Trophoblast cell (in vitro differentiated cells and primary cell): ENCODE results near the gene TAX1BP1.
"Not testable (repeated sequence)": the region's sequence is repeated elsewhere in the genome, so short reads cannot be mapped to it uniquely, and the experiment has no call there.

ENCODE experiments used
- DNase-seq, 2 donors: peaks; one replicate each; pipeline ENCODE4 v3.0.0-alpha.2; 2016
- H2AFZ ChIP-seq: 2 replicates; pipeline ENCODE4 v1.6.1; 2013; ENCODE audit warnings: low read length, moderate library complexity, mild to moderate bottlenecking; ENCODE audit not compliant: insufficient read depth, poor library complexity
- H2AK5ac ChIP-seq: 2 replicates; pipeline ENCODE4 v1.6.1; 2013; ENCODE audit warnings: mild to moderate bottlenecking, low read length
- H2BK120ac ChIP-seq: 2 replicates; pipeline ENCODE4 v1.6.1; 2013; ENCODE audit warnings: low read length, mild to moderate bottlenecking, moderate library complexity; ENCODE audit not compliant: insufficient read depth, poor library complexity
- H2BK12ac ChIP-seq: 2 replicates; pipeline ENCODE4 v1.6.1; 2013; ENCODE audit warnings: mild to moderate bottlenecking, low read length, moderate library complexity
- H2BK5ac ChIP-seq: 2 replicates; pipeline ENCODE4 v1.6.1; 2013; ENCODE audit warnings: low read length, low read depth, moderate library complexity, mild to moderate bottlenecking; ENCODE audit not compliant: poor library complexity
- H3K14ac ChIP-seq: 2 replicates; pipeline ENCODE4 v1.6.1; 2013; ENCODE audit warnings: mild to moderate bottlenecking, low read length
- H3K18ac ChIP-seq: 2 replicates; pipeline ENCODE4 v1.6.1; 2013; ENCODE audit warnings: mild to moderate bottlenecking, low read length
- H3K23ac ChIP-seq: 2 replicates; pipeline ENCODE4 v1.6.1; 2013; ENCODE audit warnings: low read length
- H3K27ac ChIP-seq: 2 replicates; pipeline ENCODE4 v1.5.1; 2013; ENCODE audit warnings: low read depth, mild to moderate bottlenecking, inconsistent platforms, low read length, moderate library complexity
- H3K27me3 ChIP-seq: 2 replicates; pipeline ENCODE4 v1.6.1; 2013; ENCODE audit warnings: inconsistent platforms, mild to moderate bottlenecking, low read length, moderate library complexity; ENCODE audit not compliant: insufficient read depth
- H3K36me3 ChIP-seq, 2 experiments: 1 replicate in 1 of 2; 2 replicates in 1 of 2; pipeline ENCODE4 v1.6.1; 2013; ENCODE audit warnings: low read length in 2 of 2, mild to moderate bottlenecking in 2 of 2, moderate library complexity in 1 of 2; ENCODE audit not compliant: insufficient read depth in 2 of 2, control insufficient read depth in 1 of 2
- H3K4ac ChIP-seq: 2 replicates; pipeline ENCODE4 v1.6.1; 2013; ENCODE audit warnings: low read depth, mild to moderate bottlenecking, low read length, moderate library complexity
- H3K4me1 ChIP-seq, 2 experiments: 1 replicate in 1 of 2; 2 replicates in 1 of 2; pipeline ENCODE4 v1.6.1; 2013; ENCODE audit warnings: low read length in 2 of 2, mild to moderate bottlenecking in 2 of 2, moderate library complexity in 1 of 2; ENCODE audit not compliant: insufficient read depth in 2 of 2, control insufficient read depth in 1 of 2
- H3K4me2 ChIP-seq: 2 replicates; pipeline ENCODE4 v1.6.1; 2013; ENCODE audit warnings: inconsistent platforms, mild to moderate bottlenecking, low read length, moderate library complexity
- H3K4me3 ChIP-seq: 2 replicates; pipeline ENCODE4 v1.5.1; 2013; ENCODE audit warnings: mild to moderate bottlenecking, low read depth, low read length, inconsistent platforms
- H3K79me1 ChIP-seq: one replicate; pipeline ENCODE4 v1.6.1; 2013; ENCODE audit warnings: low read length
- H3K79me2 ChIP-seq: 2 replicates; pipeline ENCODE4 v1.6.1; 2013; ENCODE audit warnings: low read length, mild to moderate bottlenecking; ENCODE audit not compliant: control insufficient read depth, insufficient read depth, poor library complexity
- H3K9ac ChIP-seq: 2 replicates; pipeline ENCODE4 v1.6.1; 2013; ENCODE audit warnings: mild to moderate bottlenecking, low read length
- H3K9me3 ChIP-seq: 2 replicates; pipeline ENCODE4 v1.6.1; 2013; ENCODE audit warnings: low read depth, mild to moderate bottlenecking, control low read depth, inconsistent platforms, low read length; ENCODE audit not compliant: insufficient read depth
- H4K12ac ChIP-seq: 2 replicates; pipeline ENCODE4 v1.6.1; 2013; ENCODE audit warnings: low read depth, mild to moderate bottlenecking, low read length, moderate library complexity
- H4K8ac ChIP-seq: 2 replicates; pipeline ENCODE4 v1.6.1; 2013; ENCODE audit warnings: low read depth, mild to moderate bottlenecking, low read length, moderate library complexity
- H4K91ac ChIP-seq: one replicate; pipeline ENCODE4 v1.6.1; 2013; ENCODE audit warnings: low read depth, mild to moderate bottlenecking, low read length, moderate library complexity
- WGBS: extraction: QIAGEN DNeasy Blood & Tissue Kit; methylation state at CpG from one replicate; pipeline ENCODE4 v1.1.7; 2013; ENCODE audit warnings: missing lambda C conversion rate; ENCODE audit not compliant: insufficient read length, insufficient coverage; ENCODE audit errors: extremely low coverage; 5-methylcytosine and 5-hydroxymethylcytosine counted together

The TAX1BP1 gene

GRCh38 chr7:27850531-27850930 lies 110.6 kb downstream of the TAX1BP1 start:
- Histone ChIP-seq H3K14ac (no peak overlapping the region), H3K9ac (no peak overlapping the region), H3K4me3 (no peak overlapping the region), H3K9me3 (no peaks in the 10 kb centered on the region), H4K8ac (no peak overlapping the region), H3K27me3 (no peaks in the 10 kb centered on the region), H3K79me2 (no peaks in the 10 kb centered on the region), H2BK12ac (no peak overlapping the region), H3K79me1 (no peaks in the 10 kb centered on the region), H4K91ac (no peak overlapping the region), H3K18ac (no peak overlapping the region), H3K23ac (no peak overlapping the region), H4K12ac (no peak overlapping the region), H2BK120ac (no peak overlapping the region), H2BK5ac (no peak overlapping the region), H3K36me3 (no peaks in the 10 kb centered on the region), H3K27ac (no peak overlapping the region), H3K4me2 (no peak overlapping the region), H2AFZ (no peak overlapping the region), H3K4ac (no peak overlapping the region), H3K4me1 (no peaks in the 10 kb centered on the region), H2AK5ac (no peak overlapping the region)
- no peak for DNase-seq
- no CpG with 5 or more reads among the region's 5 CpGs for WGBS

DNA sequence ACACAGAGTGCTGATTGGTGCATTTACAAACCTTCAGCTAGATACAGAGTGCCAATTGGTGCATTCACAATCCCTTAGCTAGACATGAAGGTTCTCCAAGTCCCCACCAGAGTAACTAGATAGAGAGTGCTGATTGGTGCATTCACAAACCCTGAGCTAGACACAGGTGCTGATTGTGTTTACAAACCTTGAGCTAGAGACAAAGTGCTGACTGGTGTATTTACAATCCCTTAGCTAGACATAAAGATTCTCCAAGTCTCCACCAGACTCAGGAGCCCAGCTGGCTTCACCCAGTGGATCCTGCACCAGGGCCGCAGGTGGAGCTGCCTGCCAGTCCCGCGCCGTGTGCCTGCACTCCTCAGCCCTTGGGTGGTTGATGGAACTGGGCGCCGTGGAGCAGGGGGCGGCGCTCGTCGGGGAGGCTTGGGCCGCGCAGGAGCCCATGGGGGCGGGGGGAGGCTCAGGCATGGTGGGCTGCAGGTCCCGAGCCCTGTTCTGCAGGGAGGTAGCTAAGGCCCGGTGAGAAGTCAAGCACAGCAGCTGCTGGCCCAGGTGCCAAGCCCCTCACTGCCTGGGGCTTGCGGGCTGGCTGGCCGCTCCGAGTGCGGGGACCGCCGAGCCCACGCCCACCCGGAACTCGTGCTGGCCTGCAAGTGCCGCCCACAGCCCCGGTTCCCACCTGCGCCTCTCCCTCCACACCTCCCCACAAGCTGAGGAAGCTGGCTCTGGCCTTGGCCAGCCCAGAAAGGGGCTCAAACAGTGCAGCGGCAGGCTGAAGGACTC lies 116.9 kb downstream of the TAX1BP1 start:
- H4K8ac ChIP-seq, H3K14ac ChIP-seq, H2AK5ac ChIP-seq, H3K27ac ChIP-seq, H3K4me2 ChIP-seq, H3K4me1 ChIP-seq, H2BK5ac ChIP-seq, H3K4me3 ChIP-seq, H2BK12ac ChIP-seq, H3K9me3 ChIP-seq, H2AFZ ChIP-seq, H3K36me3 ChIP-seq, H3K79me2 ChIP-seq, H3K18ac ChIP-seq, H4K12ac ChIP-seq, H3K9ac ChIP-seq, H3K4ac ChIP-seq, H3K79me1 ChIP-seq, DNase-seq, H4K91ac ChIP-seq, H2BK120ac ChIP-seq, H3K27me3 ChIP-seq, H3K23ac ChIP-seq: not testable (repeated sequence)
- no CpG with 5 or more reads among the region's 28 CpGs for WGBS

DNA sequence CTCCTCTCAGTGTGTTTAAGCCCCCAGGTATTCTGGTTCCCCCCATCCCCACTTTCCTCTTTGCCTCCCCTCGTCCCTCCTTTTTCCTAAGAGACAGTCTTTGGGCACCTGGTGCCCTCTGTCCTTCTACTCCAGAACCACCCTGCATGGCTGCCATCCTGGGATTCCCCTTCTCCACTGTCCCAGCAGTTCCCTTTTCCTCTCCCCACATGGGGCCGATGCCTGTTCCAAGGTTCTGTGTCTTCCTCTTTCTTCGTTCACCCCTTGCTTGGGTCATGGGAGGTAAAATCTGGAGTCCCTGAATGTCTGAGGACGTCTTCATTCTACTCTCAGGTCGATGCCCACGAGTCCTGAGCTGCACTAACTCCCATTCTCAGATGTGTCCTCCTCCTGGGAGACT lies 120.8 kb downstream of the TAX1BP1 start:
- DNase-seq = no peak
- H2BK12ac ChIP-seq = no peak overlapping the region
- H3K27ac ChIP-seq = no peak overlapping the region
- no peaks in the 10 kb centered on the region for H3K36me3 ChIP-seq
- H3K14ac ChIP-seq = no peak overlapping the region
- no peaks in the 10 kb centered on the region for H3K79me1 ChIP-seq
- no peak overlapping the region for H4K8ac ChIP-seq
- H3K4me2 ChIP-seq = no peak overlapping the region
- no peaks in the 10 kb centered on the region for H3K4me1 ChIP-seq
- H3K23ac ChIP-seq = no peak overlapping the region
- H3K79me2 ChIP-seq = no peaks in the 10 kb centered on the region
- no peak overlapping the region for H3K18ac ChIP-seq
- WGBS = no CpG with 5 or more reads among the region's 6 CpGs
- no peak overlapping the region for H4K91ac ChIP-seq
- no peak overlapping the region for H3K4me3 ChIP-seq
- H4K12ac ChIP-seq = no peak overlapping the region
- H2BK5ac ChIP-seq = no peak overlapping the region
- no peak overlapping the region for H3K4ac ChIP-seq
- H2AFZ ChIP-seq = no peak overlapping the region
- H3K27me3 ChIP-seq = no peaks in the 10 kb centered on the region
- H3K9me3 ChIP-seq = no peaks in the 10 kb centered on the region
- H3K9ac ChIP-seq = no peak overlapping the region
- no peak overlapping the region for H2AK5ac ChIP-seq
- no peak overlapping the region for H2BK120ac ChIP-seq

- Histone ChIP-seq H3K9me3 (no peaks in the 10 kb centered on the region), H4K8ac (no peak overlapping the region), H4K12ac (no peak overlapping the region), H2BK5ac (no peak overlapping the region), H2BK120ac (no peak overlapping the region), H2AFZ (no peak overlapping the region), H3K18ac (no peak overlapping the region), H3K79me1 (no peaks in the 10 kb centered on the region), H2BK12ac (no peak overlapping the region), H3K4me3 (no peak overlapping the region), H3K4me2 (no peak overlapping the region), H3K36me3 (no peaks in the 10 kb centered on the region), H4K91ac (no peak overlapping the region), H3K4ac (no peak overlapping the region), H3K14ac (no peak overlapping the region), H3K23ac (no peak overlapping the region), H3K9ac (no peak overlapping the region), H3K4me1 (no peaks in the 10 kb centered on the region), H3K27me3 (no peaks in the 10 kb centered on the region), H3K79me2 (no peaks in the 10 kb centered on the region), H3K27ac (no peak overlapping the region), H2AK5ac (no peak overlapping the region)
- no peak for DNase-seq
- no CpG with 5 or more reads among the region's 3 CpGs for WGBS
These were observed 121.8 kb downstream of the TAX1BP1 start for GRCh38 chr7:27861747-27862146.
